Testis (tissue), 3 donors: ENCODE data around the gene EGR4. TPM values are rescaled to one million over a fixed set of nuclear protein-coding genes. Genes with fewer than 3 reads are reported as not detected.

ENCODE experiments used
- DNase-seq: peaks from one replicate; pipeline ENCODE4 v3.0.0-alpha.2; 2019
- H3K27ac ChIP-seq, 2 donors: fragments of 200-600 bp; sonication (generic); one replicate each; pipeline ENCODE4 v1.5.1; 2019
- H3K27me3 ChIP-seq: fragments of 200-600 bp; sonication (generic); one replicate; pipeline ENCODE4 v1.5.1; 2019
- H3K36me3 ChIP-seq: fragments of 200-600 bp; sonication (generic); one replicate; pipeline ENCODE4 v1.5.1; 2017; ENCODE audit warnings: low read depth; ENCODE audit errors: missing control alignments
- H3K4me1 ChIP-seq: fragments of 200-600 bp; sonication (generic); one replicate; pipeline ENCODE4 v1.5.1; 2019
- H3K4me3 ChIP-seq, 2 donors: fragments of 200-600 bp; sonication (generic); one replicate each; pipeline ENCODE4 v1.5.1; 2017 to 2019
- H3K9me3 ChIP-seq: fragments of 200-600 bp; sonication (generic); one replicate; pipeline ENCODE4 v1.5.1; 2017
- CTCF ChIP-seq, 3 experiments: fragments of 450-650 bp in 2 of 3; fragments of 200-600 bp in 1 of 3; sonication (generic) in 1 of 3; IDR thresholded peaks; one replicate each; pipeline ENCODE4 v1.5.1; 2016 to 2019; ENCODE audit warnings: antibody characterized with exemption in 3 of 3, mild to moderate bottlenecking in 2 of 3, moderate library complexity in 1 of 3
- POLR2A ChIP-seq: fragments of 450-650 bp; IDR thresholded peaks from one replicate; pipeline ENCODE4 v1.6.1; 2017; ENCODE audit warnings: antibody characterized with exemption, mild to moderate bottlenecking, moderate library complexity
- WGBS, 2 donors: methylation state at CpG; one replicate each; pipeline ENCODE4 v1.1.5; 2018; 5-methylcytosine and 5-hydroxymethylcytosine counted together
- intact Hi-C: fragments of 100-400 bp; cut with DNase I; formaldehyde crosslinking; loops from one replicate; pipeline ENCODE4 v1.15.1; 2023; ENCODE audit warnings: low total_unique reads
- polyA plus RNA-seq: library from polyadenylated mRNA; stranded (reverse); fragments of 350-450 nt; fragmentation: Illumina TruSeq; extraction: RNeasy Lipid Tissue Mini Kit (QIAGEN cat#74804); gene quantifications from one replicate; pipeline ENCODE4 v1.2.3, GENCODE V29; 2014; ENCODE audit warnings: low read depth, low replicate concordance; ENCODE audit not compliant: insufficient read depth
- total RNA-seq, 2 donors: library from RNA; depleted of rRNA; stranded (reverse); fragments of >200 nt; gene quantifications; one replicate each; pipeline ENCODE4 v1.2.3, GENCODE V29; 2016

Gene EGR4
- total and polyA plus RNA-seq, 3 donors from 2014 or later = 4.6 to 14.9 (median 12.5) TPM

DNA sequence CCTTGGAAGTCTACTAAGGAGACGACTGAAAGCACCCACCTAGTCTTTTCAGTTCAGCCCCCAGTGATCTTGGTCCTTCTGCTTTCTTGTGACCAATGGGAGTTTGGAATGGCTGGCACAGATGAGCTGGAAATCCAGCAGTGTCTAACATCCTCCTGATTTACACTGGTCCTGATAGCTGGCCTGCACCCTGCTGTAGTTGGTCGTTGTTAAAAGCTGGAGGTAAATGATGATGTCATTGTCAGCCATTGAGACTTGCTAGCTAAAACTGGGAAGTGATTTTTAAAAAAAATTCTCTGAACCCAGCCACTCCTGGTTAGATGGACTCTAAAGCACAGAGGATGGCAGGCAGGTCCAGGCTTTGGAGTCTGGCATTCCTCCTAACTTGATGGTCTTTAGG lies 39.9 kb downstream of the EGR4 start:
- intact Hi-C loops = no loop called here
- Histone ChIP-seq H3K4me1 (peaks cover 9% of the 10 kb centered on the region), H3K27me3 (no peaks in the 10 kb centered on the region), H3K27ac (no peak overlapping the region), H3K36me3 (no peaks in the 10 kb centered on the region), H3K9me3 (no peaks in the 10 kb centered on the region), H3K4me3 (no peak overlapping the region)
- DNase-seq = no peak
- TF ChIP-seq POLR2A (no peak), CTCF (IDR thresholded peaks at IDR 0.05) (no peak)
- WGBS, 2 donors = 56 to 67% methylated on average over 2 of the region's 2 CpGs

- Histone ChIP-seq H3K4me1 (peaks cover 9% of the 10 kb centered on the region), H3K9me3 (no peaks in the 10 kb centered on the region), H3K27me3 (no peaks in the 10 kb centered on the region), H3K4me3 (no peak overlapping the region), H3K27ac (no peak overlapping the region), H3K36me3 (no peaks in the 10 kb centered on the region)
- intact Hi-C loops = no loop called here
- TF ChIP-seq POLR2A = no peak
- TF ChIP-seq CTCF (IDR thresholded peaks at IDR 0.05) = no peak
- 85 to 89% methylated on average over 17 of the region's 17 CpGs for WGBS, 2 donors
- DNase-seq = no peak
Observed at GRCh38 chr2:73252238-73253027, 40.9 kb downstream of the EGR4 start.

DNA sequence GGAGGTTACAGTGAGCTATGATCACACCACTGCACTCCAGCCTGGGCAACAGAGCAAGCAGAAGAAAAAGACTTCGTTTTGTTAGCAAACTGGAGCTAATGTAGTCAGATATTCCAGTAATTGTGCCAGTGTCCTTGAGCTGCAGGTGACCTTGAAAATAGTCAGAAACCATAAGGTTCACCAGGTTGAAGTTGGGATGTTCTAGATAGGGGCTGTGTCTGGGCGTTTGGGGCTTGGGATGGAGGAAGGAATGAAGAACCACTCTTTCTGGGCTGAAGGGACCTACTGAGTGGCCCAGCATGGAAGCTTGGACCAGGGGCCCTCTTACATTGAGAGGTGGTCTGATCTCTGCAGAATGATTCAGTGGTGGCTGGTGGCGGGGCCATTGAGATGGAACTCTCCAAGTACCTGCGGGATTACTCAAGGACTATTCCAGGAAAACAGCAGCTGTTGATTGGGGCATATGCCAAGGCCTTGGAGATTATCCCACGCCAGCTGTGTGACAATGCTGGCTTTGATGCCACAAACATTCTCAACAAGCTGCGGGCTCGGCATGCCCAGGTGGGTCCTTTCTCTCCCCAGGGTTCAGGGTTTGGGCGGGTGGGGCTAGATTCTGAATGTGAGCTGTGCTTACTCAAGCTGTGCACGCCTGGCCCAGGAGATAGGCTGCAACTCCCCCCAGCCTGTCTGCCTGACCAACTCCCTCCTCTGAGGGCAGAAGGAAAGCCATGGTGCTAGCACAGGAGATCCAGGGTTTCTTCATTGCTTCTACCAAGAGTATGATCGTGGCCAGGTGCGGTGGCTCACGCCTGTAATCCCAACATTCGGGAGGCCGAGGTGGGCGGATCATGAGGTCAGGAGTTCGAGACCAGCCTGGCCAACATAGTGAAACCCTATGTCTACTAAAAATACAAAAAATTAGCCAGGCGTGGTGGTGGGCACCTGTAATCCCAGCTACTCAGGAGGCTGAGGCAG lies 42.2 kb downstream of the EGR4 start:
- TF ChIP-seq POLR2A (no peak), CTCF (IDR thresholded peaks at IDR 0.05) (no peak)
- Histone ChIP-seq H3K4me3 (no peak overlapping the region), H3K36me3 (no peaks in the 10 kb centered on the region), H3K9me3 (no peaks in the 10 kb centered on the region), H3K4me1 (peaks cover 9% of the 10 kb centered on the region), H3K27me3 (no peaks in the 10 kb centered on the region), H3K27ac (no peak overlapping the region)
- intact Hi-C loops = no loop called here
- DNase-seq = no peak
- 67 to 72% methylated on average over 15 to 17 of the region's 17 CpGs for WGBS, 2 donors

DNA sequence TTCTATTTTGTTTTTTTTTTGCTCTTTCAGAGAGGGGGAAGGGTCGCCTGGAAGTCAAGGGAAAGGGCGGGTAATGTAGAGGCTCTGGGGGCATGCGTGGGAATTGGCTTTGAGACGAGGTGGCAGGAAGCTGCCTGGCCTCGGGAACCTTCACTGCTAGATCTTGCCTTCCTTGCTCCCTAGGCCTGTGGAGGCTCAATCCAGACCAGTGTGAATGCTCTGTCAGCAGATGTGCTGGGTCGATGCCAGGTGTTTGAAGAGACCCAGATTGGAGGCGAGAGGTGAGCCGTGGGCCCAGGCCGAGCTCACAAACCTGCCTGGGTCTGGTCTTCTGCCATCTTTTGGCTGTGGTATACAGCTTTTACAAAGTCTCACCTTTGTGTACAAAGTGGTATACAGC lies 43.7 kb downstream of the EGR4 start:
- Histone ChIP-seq H3K4me3 (no peak overlapping the region), H3K4me1 (peaks cover 12% of the 10 kb centered on the region), H3K36me3 (no peaks in the 10 kb centered on the region), H3K27ac (no peak overlapping the region), H3K27me3 (no peaks in the 10 kb centered on the region), H3K9me3 (no peaks in the 10 kb centered on the region)
- DNase-seq = no peak
- TF ChIP-seq POLR2A (no peak), CTCF (IDR thresholded peaks at IDR 0.05) (no peak)
- intact Hi-C loops = no loop called here
- WGBS, 2 donors = 59 to 71% methylated on average over 9 of the region's 9 CpGs
